ENCODE measurements around the gene MMADHC. TPM values are rescaled to one million over a fixed set of nuclear protein-coding genes. Genes with fewer than 3 reads are reported as not detected.

MMADHC gene
- total and polyA plus RNA-seq, 2 experiments from 2014 or later = 38.5 to 129 TPM

- no peaks in the 10 kb centered on the region for H3K36me3 ChIP-seq
- no peaks in the 10 kb centered on the region for H3K27me3 ChIP-seq
- no peak for DNase-seq (ENCODE audit: low read depth in 1 of 2, low spot score in 1 of 2)
- no peaks in the 10 kb centered on the region for H3K9me3 ChIP-seq (ENCODE audit: low read depth)
- TF ChIP-seq CTCF (IDR thresholded peaks at IDR 0.05; ENCODE audit: low read depth, low read length) = no peak
- H3K4me1 ChIP-seq (ENCODE audit: low read depth) = no peaks in the 10 kb centered on the region
- H3K4me3 ChIP-seq = no peak overlapping the region
- H3K27ac ChIP-seq = no peak overlapping the region
Measured at GRCh38 chr2:149552226-149552625, 35.3 kb downstream of the MMADHC start.

GRCh38 chr2:149544692-149545091 is 42.9 kb downstream of the MMADHC start:
- H3K4me3 ChIP-seq = no peak overlapping the region
- DNase-seq (ENCODE audit: low read depth in 1 of 2, low spot score in 1 of 2) = no peak
- H3K9me3 ChIP-seq (ENCODE audit: low read depth) = no peaks in the 10 kb centered on the region
- H3K27me3 ChIP-seq = no peaks in the 10 kb centered on the region
- H3K4me1 ChIP-seq (ENCODE audit: low read depth) = no peaks in the 10 kb centered on the region
- H3K36me3 ChIP-seq = no peaks in the 10 kb centered on the region
- H3K27ac ChIP-seq = no peak overlapping the region
- no peak for TF ChIP-seq CTCF (IDR thresholded peaks at IDR 0.05; ENCODE audit: low read depth, low read length)

GRCh38 chr2:149543845-149544244 is 43.7 kb downstream of the MMADHC start:
- H3K4me3 ChIP-seq = no peak overlapping the region
- TF ChIP-seq CTCF (IDR thresholded peaks at IDR 0.05; ENCODE audit: low read depth, low read length) = no peak
- no peaks in the 10 kb centered on the region for H3K36me3 ChIP-seq

GRCh38 chr2:149540138-149540537 is 47.4 kb downstream of the MMADHC start:
- no peak overlapping the region for H3K4me3 ChIP-seq
- H3K36me3 ChIP-seq = no peaks in the 10 kb centered on the region
- no peaks in the 10 kb centered on the region for H3K27me3 ChIP-seq
- H3K9me3 ChIP-seq (ENCODE audit: low read depth) = no peaks in the 10 kb centered on the region
- H3K4me1 ChIP-seq (ENCODE audit: low read depth) = no peaks in the 10 kb centered on the region
- no peak for DNase-seq (ENCODE audit: low read depth in 1 of 2, low spot score in 1 of 2)
- no peak for TF ChIP-seq CTCF (IDR thresholded peaks at IDR 0.05; ENCODE audit: low read depth, low read length)
- no peak overlapping the region for H3K27ac ChIP-seq

More at GRCh38 chr2:149543845-149544244, 43.7 kb downstream of the MMADHC start:
- Histone ChIP-seq H3K4me1 (ENCODE audit: low read depth) (no peaks in the 10 kb centered on the region), H3K27me3 (no peaks in the 10 kb centered on the region), H3K9me3 (ENCODE audit: low read depth) (no peaks in the 10 kb centered on the region), H3K27ac (no peak overlapping the region)
- no peak for DNase-seq (ENCODE audit: low read depth in 1 of 2, low spot score in 1 of 2)

- no peak for DNase-seq (ENCODE audit: low read depth in 1 of 2, low spot score in 1 of 2)
- H3K4me1 ChIP-seq (ENCODE audit: low read depth) = no peaks in the 10 kb centered on the region
Measured at GRCh38 chr2:149538138-149538833, 49.3 kb downstream of the MMADHC start.

More at GRCh38 chr2:149538138-149538833, 49.3 kb downstream of the MMADHC start:
- Histone ChIP-seq H3K27me3 (no peaks in the 10 kb centered on the region), H3K36me3 (no peaks in the 10 kb centered on the region), H3K4me3 (no peak overlapping the region), H3K27ac (no peak overlapping the region), H3K9me3 (ENCODE audit: low read depth) (no peaks in the 10 kb centered on the region)
- TF ChIP-seq CTCF (IDR thresholded peaks at IDR 0.05; ENCODE audit: low read depth, low read length) = no peak

Measured in cardiac muscle cell (in vitro differentiated cells and primary cell).